Ovary (tissue), 3 donors: Measurements from ENCODE around the gene HECW1.

Source experiments
- EP300 ChIP-seq: sonication (generic); formaldehyde crosslinking; IDR thresholded peaks from one replicate; pipeline ENCODE4 v1.6.1; 2017; ENCODE audit warnings: antibody characterized with exemption
- POLR2A ChIP-seq: fragments of 450-650 bp; IDR thresholded peaks from one replicate; pipeline ENCODE4 v1.6.1; 2017; ENCODE audit warnings: antibody characterized with exemption, mild to moderate bottlenecking, moderate library complexity
- TF ChIP-seq, protein P1 (sequence below), 3 donors: fragments of 450-650 bp in 2 of 3; fragments of 200-600 bp in 1 of 3; IDR thresholded peaks; one replicate each; pipeline versions ENCODE4 v1.5.1 to v1.8.0; 2016 to 2022; ENCODE audit warnings: antibody characterized with exemption in 3 of 3, mild to moderate bottlenecking in 1 of 3
- donor health status: DM: no; HTN: no; CAD: no.

DNA sequence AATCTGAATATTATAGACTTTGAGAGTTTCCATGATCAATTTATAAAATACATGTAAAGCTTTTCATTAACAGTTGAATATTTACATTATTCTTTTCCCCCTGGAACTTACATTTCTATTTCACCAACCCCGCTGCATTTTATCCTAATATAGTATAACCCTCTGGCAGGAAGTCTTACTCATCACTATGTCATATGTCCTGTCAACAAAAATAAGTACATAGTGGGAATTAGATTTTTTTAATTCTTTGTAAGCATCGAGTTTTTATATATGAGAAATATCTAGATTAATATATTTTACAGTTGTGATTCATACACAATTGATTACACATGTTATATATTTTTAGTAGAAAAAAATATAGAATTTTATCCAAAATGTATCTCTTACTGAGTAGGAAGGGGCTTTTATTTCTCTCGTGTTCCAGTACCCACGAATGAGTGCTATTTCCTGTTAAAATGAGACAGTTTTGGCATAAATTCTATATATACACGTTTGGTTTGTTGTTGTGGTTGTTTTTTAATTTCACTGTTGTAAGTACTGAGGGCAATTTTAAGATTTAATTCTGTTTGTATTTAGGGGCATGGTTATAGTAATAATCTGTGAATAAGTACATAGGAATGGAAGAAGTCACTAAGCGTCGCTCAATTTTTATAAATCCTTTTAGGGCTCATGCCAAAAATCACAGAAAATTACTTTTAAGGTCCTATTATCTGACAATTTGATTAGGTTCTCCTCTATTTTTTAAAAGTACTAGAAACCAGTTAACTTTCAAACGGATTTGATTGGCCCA is 87.1 kb downstream of the HECW1 start:
- TF ChIP-seq, protein P1, sequence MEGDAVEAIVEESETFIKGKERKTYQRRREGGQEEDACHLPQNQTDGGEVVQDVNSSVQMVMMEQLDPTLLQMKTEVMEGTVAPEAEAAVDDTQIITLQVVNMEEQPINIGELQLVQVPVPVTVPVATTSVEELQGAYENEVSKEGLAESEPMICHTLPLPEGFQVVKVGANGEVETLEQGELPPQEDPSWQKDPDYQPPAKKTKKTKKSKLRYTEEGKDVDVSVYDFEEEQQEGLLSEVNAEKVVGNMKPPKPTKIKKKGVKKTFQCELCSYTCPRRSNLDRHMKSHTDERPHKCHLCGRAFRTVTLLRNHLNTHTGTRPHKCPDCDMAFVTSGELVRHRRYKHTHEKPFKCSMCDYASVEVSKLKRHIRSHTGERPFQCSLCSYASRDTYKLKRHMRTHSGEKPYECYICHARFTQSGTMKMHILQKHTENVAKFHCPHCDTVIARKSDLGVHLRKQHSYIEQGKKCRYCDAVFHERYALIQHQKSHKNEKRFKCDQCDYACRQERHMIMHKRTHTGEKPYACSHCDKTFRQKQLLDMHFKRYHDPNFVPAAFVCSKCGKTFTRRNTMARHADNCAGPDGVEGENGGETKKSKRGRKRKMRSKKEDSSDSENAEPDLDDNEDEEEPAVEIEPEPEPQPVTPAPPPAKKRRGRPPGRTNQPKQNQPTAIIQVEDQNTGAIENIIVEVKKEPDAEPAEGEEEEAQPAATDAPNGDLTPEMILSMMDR (IDR thresholded peaks at IDR 0.05) = no peak
- TF ChIP-seq EP300 (no peak), POLR2A (no peak)
